Left colon (tissue), 2 donors: ENCODE measurements around the gene ATP10A. TPM values are rescaled to one million over a fixed set of nuclear protein-coding genes. Genes with fewer than 3 reads are reported as not detected.
"Not testable (repeated sequence)": the region's sequence is repeated elsewhere in the genome, so short reads cannot be mapped to it uniquely, and the experiment has no call there.

Experiments
- ATAC-seq: fragments of 200-7000 bp; cut with Tn5 transposase; one replicate; pipeline ENCODE4 v1.9.1; 2020; ENCODE audit warnings: mild to moderate bottlenecking, moderate library complexity
- DNase-seq, 2 donors: peaks; one replicate each; pipeline ENCODE4 v3.0.0-alpha.2; 2020
- intact Hi-C, 2 donors: fragments of 100-400 bp; cut with DNase I in 1 of 2; cut with micrococcal nuclease in 1 of 2; formaldehyde crosslinking; loops; one replicate each; pipeline versions ENCODE4 v1.11.2 to v1.14.0; 2022; cut with DNase I, micrococcal nuclease
- total RNA-seq, 2 donors: library from RNA; stranded (reverse); fragmentation: NEBNext Ultra II Directional; extraction: Animal tissue kit (Norgen Biotek cat#: 25700); gene quantifications; one replicate each; pipeline ENCODE4 v1.2.1, GENCODE V29; 2021
- donor health status: DM: no; HTN: no; CAD: no.
- donor health status: DM: yes; HTN: yes; CAD: no.

The ATP10A gene
- total RNA-seq, 2 donors from 2014 or later = 1.4 to 1.5 TPM

- ATAC-seq = no peak
- DNase-seq = no peak
- intact Hi-C loops = no loop called here
Measured at GRCh38 chr15:25767356-25768151, 95.6 kb downstream of the ATP10A start.

GRCh38 chr15:25766417-25766816 lies 96.7 kb downstream of the ATP10A start:
- ATAC-seq (no peak), DNase-seq (no peak)
- intact Hi-C loops = no loop called here

GRCh38 chr15:25764980-25765735 lies 98.0 kb downstream of the ATP10A start:
- intact Hi-C loops = no loop called here
- ATAC-seq (no peak), DNase-seq (no peak)

- DNase-seq = no peak
- intact Hi-C loops = no loop called here
- ATAC-seq = no peak
Measured at GRCh38 chr15:25763954-25764353, 99.2 kb downstream of the ATP10A start.

- no peak for DNase-seq
- ATAC-seq = no peak
- intact Hi-C loops = no loop called here
Measured at GRCh38 chr15:25763331-25763751, 99.8 kb downstream of the ATP10A start.

GRCh38 chr15:25761971-25762662 lies 101.0 kb downstream of the ATP10A start:
- no peak for DNase-seq
- intact Hi-C loops = no loop called here
- ATAC-seq = no peak

GRCh38 chr15:25759421-25759820 lies 103.7 kb downstream of the ATP10A start:
- intact Hi-C loops = no loop called here
- no peak for DNase-seq
- no peak for ATAC-seq

GRCh38 chr15:25758612-25759011 lies 104.5 kb downstream of the ATP10A start:
- intact Hi-C loops, DNase-seq, ATAC-seq: not testable (repeated sequence)

GRCh38 chr15:25743548-25744275 lies 119.4 kb downstream of the ATP10A start:
- DNase-seq = no peak
- ATAC-seq = no peak
- intact Hi-C loops = no loop called here

GRCh38 chr15:25742776-25743547 lies 120.2 kb downstream of the ATP10A start:
- DNase-seq (no peak), ATAC-seq (no peak)
- intact Hi-C loops = no loop called here

GRCh38 chr15:25742041-25742730 lies 120.9 kb downstream of the ATP10A start:
- intact Hi-C loops = no loop called here
- ATAC-seq (no peak), DNase-seq (no peak)

GRCh38 chr15:25741256-25741580 lies 121.9 kb downstream of the ATP10A start:
- intact Hi-C loops = no loop called here
- ATAC-seq = no peak
- DNase-seq = no peak

GRCh38 chr15:25740383-25741255 lies 122.5 kb downstream of the ATP10A start:
- intact Hi-C loops = no loop called here
- no peak for ATAC-seq

GRCh38 chr15:25739687-25740121 lies 123.4 kb downstream of the ATP10A start:
- DNase-seq = no peak
- no peak for ATAC-seq
- intact Hi-C loops = loop anchor here in 1 of 2 donors (10.0 kb wide), 1 partner anchor 195 kb away; no protein-coding TSS in a partner anchor

More at GRCh38 chr15:25740383-25741255, 122.5 kb downstream of the ATP10A start:
- no peak for DNase-seq

- intact Hi-C loops = loop anchor here in 1 of 2 donors (10.0 kb wide), 1 partner anchor 196 kb away; no protein-coding TSS in a partner anchor
- no peak for ATAC-seq
- no peak for DNase-seq
Measured at GRCh38 chr15:25738171-25738965, 124.8 kb downstream of the ATP10A start.

- intact Hi-C loops = loop anchor here in 1 of 2 donors (10.0 kb wide), 1 partner anchor 198 kb away; no protein-coding TSS in a partner anchor
- ATAC-seq (no peak), DNase-seq (no peak)
Measured at GRCh38 chr15:25737218-25737643, 125.9 kb downstream of the ATP10A start.
